HEK293T (cell line): ENCODE measurements around the gene CCT5.

ENCODE experiments used
- BHLHE40 ChIP-seq: fragments of 450-650 bp; IDR thresholded peaks from 2 replicates; pipeline ENCODE4 v1.6.1; 2016; ENCODE audit warnings: mild to moderate bottlenecking, moderate library complexity, borderline replicate concordance
- CTBP1 ChIP-seq: fragments of 450-650 bp; IDR thresholded peaks from 2 replicates; pipeline ENCODE4 v1.6.1; 2016; ENCODE audit warnings: borderline replicate concordance
- FOXA1 ChIP-seq: fragments of 450-650 bp; IDR thresholded peaks from 2 replicates; pipeline ENCODE4 v1.6.1; 2016; ENCODE audit warnings: mild to moderate bottlenecking
- FOXK2 ChIP-seq: fragments of 450-650 bp; IDR thresholded peaks from 2 replicates; pipeline ENCODE4 v1.6.1; 2016; ENCODE audit warnings: mild to moderate bottlenecking
- FOXM1 ChIP-seq: fragments of 450-650 bp; IDR thresholded peaks from 2 replicates; pipeline ENCODE4 v1.6.1; 2017; ENCODE audit warnings: mild to moderate bottlenecking, borderline replicate concordance
- L3MBTL2 ChIP-seq: fragments of 450-650 bp; conservative IDR thresholded peaks from 2 replicates; pipeline ENCODE4 v1.6.1; 2016; ENCODE audit warnings: mild to moderate bottlenecking
- LEF1 ChIP-seq: fragments of 450-650 bp; IDR thresholded peaks from 2 replicates; pipeline ENCODE4 v1.6.1; 2017; ENCODE audit warnings: mild to moderate bottlenecking, borderline replicate concordance
- NFRKB ChIP-seq: fragments of 450-650 bp; IDR thresholded peaks from 2 replicates; pipeline ENCODE4 v1.6.1; 2016; ENCODE audit warnings: mild to moderate bottlenecking, moderate library complexity
- SP1 ChIP-seq: fragments of 450-650 bp; IDR thresholded peaks from 2 replicates; pipeline ENCODE4 v1.6.1; 2017
- SUZ12 ChIP-seq: fragments of 450-650 bp; IDR thresholded peaks from 2 replicates; pipeline ENCODE4 v1.6.1; 2016; ENCODE audit warnings: mild to moderate bottlenecking
- TARDBP ChIP-seq: fragments of 450-650 bp; IDR thresholded peaks from 2 replicates; pipeline ENCODE4 v1.6.1; 2016
- ZNF384 ChIP-seq: fragments of 450-650 bp; IDR thresholded peaks from 2 replicates; pipeline ENCODE4 v1.6.1; 2016
- TF ChIP-seq, protein P1 (sequence below): fragments of 450-650 bp; IDR thresholded peaks from 2 replicates; pipeline ENCODE4 v1.6.1; 2016

DNA sequence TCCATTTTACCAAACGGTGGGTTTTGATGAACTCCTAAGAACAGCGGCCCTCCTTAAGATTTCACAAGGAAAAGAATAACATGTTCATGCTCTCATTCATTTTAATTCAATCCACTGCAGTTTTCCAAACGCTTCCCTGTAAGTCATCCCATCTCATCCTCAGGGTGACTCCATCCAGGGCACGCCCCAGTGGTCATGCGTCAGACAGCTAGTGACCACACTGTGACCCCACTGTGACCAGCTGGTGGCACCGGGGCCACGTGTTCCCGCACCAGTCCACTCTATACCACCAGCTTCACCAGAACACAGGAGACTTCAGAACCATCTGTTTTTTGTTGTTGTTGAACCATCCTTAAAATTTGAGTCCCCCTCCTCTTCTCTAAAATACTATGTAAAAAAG, 14.7 kb upstream of the CCT5 start:
- no peak for TF ChIP-seq SP1
- TF ChIP-seq BHLHE40: no peak
- no peak for TF ChIP-seq FOXM1
- TF ChIP-seq NFRKB: no peak
- TF ChIP-seq FOXA1: no peak
- no peak for TF ChIP-seq L3MBTL2
- TF ChIP-seq FOXK2: no peak
- TF ChIP-seq SUZ12: no peak
- no peak for TF ChIP-seq CTBP1
- TF ChIP-seq, protein P1, sequence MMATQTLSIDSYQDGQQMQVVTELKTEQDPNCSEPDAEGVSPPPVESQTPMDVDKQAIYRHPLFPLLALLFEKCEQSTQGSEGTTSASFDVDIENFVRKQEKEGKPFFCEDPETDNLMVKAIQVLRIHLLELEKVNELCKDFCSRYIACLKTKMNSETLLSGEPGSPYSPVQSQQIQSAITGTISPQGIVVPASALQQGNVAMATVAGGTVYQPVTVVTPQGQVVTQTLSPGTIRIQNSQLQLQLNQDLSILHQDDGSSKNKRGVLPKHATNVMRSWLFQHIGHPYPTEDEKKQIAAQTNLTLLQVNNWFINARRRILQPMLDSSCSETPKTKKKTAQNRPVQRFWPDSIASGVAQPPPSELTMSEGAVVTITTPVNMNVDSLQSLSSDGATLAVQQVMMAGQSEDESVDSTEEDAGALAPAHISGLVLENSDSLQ: no peak
- TF ChIP-seq TARDBP: no peak
- no peak for TF ChIP-seq ZNF384
- TF ChIP-seq LEF1: no peak
